ENCODE measurements around the gene NANP. TPM values are rescaled to one million over a fixed set of nuclear protein-coding genes. Genes with fewer than 3 reads are reported as not detected.
"Not testable (repeated sequence)": the region's sequence is repeated elsewhere in the genome, so short reads cannot be mapped to it uniquely, and the experiment has no call there.

NANP gene, protein sequence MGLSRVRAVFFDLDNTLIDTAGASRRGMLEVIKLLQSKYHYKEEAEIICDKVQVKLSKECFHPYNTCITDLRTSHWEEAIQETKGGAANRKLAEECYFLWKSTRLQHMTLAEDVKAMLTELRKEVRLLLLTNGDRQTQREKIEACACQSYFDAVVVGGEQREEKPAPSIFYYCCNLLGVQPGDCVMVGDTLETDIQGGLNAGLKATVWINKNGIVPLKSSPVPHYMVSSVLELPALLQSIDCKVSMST
- polyA plus RNA-seq (2014; cell fraction: cytosol; rRNA removed) = 11.9 and 12.9 TPM in 2 replicates
- 6.5 and 7.7 TPM in 2 replicates for polyA plus RNA-seq (2014; cell fraction: nucleus; rRNA removed)

DNA sequence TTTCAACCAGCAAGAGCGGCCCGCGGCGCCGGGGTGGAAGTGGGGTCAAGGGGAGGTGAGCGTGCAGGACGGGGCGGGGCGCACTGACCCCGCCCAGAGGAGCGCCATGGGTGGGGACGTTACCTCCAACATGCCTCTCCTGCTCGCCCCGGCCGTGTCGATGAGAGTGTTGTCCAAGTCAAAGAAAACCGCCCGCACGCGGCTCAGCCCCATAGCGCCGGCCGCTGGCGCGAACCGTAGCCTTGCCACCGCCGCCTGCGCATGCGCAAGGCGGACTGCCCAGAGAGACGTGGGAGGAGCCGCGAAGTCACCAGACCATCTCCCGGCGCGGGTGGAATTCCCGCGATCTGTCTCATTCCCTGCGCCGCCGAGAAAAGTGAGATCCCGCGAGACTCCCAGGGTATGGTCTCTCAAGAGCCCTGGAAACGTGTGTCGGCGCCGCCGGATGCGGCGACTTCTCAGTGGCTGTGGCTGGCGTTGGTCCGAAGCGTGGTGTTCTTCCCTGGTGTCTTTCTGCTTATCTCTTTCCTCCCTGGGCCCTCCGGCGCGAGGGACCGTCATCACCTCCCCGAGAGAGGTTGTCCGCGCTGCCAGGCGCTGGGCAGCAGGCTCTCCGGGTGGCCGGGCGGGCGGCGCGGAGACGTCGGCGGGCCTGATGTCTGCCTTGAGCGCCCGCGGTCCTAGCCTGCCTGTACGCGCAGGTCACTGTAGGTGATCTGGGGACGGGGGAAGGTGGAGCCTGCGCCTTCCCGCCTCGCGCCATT is at the start of gene NANP:
Gene NANP, minus strand, starts transcription at position 279 of the 764 bp plus-strand sequence. Its CDS starts 66 bp downstream, at position 213.
- DNase-seq (ENCODE audit: low spot score) = peak; percentile 100

DNA sequence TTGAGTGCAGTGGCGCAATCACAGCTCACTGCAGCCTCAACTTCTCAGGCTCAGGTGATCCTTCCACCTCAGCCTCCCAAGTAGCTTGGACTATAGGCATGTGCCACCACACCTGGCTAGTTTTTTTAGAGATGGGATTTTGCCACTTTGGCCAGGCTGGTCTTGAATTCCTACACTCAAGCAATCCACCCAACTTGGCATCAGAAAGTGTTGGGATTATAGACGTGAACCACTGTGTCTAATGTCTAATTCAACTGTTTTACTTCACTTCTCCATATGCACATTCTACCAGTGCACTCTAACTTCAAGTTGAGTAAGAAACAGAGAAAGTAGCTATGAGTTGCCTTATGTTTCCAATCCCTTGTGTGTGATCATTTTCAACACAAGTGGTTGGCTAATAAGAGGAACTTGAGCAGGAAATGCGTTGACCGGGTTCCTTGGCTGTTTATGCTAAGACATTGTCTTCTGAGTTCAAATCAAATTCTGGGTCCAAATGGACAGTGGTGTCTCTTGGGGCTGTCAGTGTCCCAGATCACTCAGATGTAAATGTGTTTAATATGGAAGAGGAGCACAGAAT is 48.9 kb upstream of the NANP start:
- no peak for DNase-seq (ENCODE audit: low spot score)

DNA sequence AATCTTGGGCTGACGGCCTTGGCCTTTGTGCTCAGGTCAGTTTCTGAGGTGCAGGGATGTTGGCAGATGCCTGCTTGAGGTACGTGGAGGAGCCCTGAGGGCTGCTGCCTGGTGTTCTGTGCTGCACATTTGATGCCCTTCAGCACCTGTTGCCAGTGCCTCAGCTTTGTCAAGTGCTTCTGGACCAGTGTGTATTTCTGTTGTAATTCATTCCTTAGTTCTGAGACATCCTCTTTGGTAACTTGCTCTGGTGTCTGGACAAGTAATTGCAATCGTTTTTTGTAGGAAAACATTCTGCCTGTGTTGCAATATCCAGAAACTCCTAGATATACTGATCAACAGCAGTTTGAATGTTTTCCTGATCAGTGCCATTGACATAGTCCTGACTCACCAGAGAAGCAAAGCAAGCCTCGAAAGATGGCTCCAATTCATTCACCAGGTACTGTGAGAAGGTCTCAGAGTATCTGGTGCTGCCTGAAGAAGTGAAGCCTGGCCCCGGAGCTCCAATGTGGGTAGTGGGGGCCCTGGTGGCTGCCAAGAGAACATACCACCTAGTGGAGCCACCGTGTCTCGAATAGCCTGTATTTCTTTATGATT is 46.1 kb upstream of the NANP start:
- no peak for DNase-seq (ENCODE audit: low spot score)

DNA sequence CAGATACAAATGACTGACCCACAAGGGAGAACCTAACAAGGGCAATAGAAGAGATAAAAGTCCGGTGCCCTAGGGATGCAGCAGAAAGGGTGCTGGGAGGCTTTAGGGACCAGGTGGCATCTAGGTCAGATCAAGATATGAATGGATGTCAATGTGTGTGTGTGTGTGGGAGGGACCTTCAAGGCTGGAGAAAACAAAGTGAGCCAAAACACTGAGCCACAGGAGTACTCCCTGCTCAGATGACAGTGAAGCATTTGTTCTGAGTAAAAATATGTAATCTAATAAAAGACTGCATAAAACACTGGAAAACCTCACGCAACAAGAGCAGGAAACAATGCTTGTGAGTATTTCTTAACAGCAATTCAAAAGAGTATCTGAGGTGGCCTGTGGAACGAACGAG is 44.6 kb upstream of the NANP start:
- no peak for DNase-seq (ENCODE audit: low spot score)

DNA sequence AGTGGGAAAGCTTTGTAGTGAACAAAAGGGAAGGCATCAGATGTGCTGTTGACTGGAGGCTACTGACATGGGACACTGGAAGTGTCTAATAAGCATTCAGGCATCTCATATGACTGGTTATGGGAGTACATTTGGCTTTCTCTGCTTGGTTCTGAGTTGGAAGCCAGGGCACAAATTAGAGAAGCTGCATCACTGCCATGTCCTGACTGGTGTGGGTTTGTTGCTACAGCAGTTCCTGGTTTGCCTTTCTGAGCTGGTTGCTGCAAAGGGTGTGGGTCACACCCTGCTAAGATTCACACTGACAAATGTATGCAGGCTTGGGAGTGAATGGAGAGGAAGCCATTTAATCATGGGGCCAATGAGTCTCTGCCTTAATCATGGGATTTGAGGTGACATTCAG is 36.2 kb upstream of the NANP start:
- no peak for DNase-seq (ENCODE audit: low spot score)

DNA sequence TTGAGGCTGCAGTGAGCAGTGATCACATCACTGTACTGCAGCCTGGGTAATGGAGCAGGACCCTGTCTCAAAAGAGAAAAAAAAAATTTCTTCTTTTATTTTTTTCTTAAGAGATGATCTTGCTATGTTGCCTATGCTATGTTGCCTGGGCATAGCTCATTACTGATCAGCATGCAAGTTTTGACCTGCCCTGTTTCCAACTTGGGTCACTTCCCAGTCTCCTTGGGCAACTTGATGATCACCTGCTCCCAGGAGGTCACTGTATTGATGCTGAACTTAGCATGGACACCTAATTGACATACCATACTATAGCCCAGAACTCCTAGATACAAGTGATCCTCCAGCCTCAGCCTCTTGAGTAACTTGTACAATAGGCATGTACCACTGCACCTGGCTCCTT is 30.7 kb upstream of the NANP start:
- no peak for DNase-seq (ENCODE audit: low spot score)

DNA sequence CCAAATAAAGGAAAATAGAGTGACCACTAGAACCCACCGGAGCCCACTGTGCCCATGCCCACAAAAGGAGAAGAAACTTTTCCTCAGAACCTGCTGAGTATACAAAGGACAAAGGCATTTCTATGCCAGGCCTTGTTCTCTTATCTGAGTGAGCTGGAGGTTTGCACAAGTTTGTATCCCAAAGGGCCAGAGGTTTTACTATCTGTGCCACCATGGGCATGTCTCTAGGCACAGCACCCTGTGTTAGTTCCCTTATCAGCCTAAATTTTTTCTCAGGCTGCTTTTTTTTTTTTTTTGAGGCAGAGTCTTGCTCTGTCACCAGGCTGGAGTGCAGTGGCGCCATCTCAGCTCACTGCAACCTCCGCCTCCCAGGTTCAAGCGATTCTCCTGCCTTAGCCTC is 29.1 kb upstream of the NANP start:
- DNase-seq (ENCODE audit: low spot score) = not testable (repeated sequence)

DNA sequence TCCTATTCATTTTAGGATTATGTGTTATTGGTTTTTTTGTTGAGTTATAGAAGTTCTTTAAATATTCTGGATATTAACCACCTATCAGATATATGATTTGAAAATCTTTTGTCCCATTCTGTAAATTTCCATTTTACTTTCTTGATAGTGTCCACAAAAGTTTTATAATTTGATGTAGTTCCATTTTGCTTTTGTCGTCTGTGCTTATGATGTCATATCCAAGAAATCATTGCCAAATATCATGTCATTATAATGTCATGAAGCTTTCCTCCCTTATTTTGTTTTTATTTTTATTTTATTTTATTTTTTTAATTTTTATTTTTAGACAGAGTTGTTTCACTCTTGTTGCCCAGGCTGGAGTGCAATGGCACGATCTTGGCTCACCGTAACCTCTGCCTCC is 21.0 kb upstream of the NANP start:
- DNase-seq (ENCODE audit: low spot score) = no peak

DNA sequence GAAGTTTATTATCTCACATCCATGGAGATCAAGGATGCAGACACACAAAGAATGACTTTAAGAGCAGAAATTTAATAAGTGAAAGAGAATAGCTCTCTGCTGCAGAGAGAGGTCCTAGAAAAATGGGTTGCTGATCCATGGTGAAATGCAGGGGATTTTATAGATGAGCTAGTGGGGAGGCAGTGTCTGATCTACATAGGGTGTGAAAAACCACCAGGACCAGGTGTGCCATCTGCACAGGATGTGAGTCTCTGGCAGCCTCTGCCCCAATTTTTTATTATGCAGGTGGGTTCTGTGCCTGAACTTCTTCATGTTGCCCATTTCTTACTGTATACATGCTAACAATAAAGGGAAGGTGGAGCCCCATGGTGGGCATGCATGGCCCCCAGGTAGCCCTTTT is 19.9 kb upstream of the NANP start:
- DNase-seq (ENCODE audit: low spot score) = no peak

DNA sequence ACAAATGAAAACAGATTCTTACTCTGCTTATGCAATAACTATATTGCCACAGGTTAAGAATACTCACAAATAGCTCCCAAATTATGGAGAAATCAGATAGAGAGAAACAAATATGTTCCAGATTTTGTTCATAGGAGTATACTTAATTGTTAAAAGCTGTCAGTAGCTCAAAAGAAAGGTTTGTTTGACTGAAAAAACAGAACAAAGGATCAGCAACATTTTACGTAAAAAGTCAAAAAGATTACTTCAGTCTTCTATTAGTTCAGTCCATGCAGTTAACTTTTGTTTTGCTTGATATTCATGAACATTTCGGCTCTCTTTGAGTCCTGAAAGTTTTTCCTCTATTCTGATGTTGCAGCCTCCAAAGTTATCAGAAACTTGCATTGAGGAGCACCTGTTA is 13.4 kb upstream of the NANP start:
- DNase-seq (ENCODE audit: low spot score) = no peak

DNA sequence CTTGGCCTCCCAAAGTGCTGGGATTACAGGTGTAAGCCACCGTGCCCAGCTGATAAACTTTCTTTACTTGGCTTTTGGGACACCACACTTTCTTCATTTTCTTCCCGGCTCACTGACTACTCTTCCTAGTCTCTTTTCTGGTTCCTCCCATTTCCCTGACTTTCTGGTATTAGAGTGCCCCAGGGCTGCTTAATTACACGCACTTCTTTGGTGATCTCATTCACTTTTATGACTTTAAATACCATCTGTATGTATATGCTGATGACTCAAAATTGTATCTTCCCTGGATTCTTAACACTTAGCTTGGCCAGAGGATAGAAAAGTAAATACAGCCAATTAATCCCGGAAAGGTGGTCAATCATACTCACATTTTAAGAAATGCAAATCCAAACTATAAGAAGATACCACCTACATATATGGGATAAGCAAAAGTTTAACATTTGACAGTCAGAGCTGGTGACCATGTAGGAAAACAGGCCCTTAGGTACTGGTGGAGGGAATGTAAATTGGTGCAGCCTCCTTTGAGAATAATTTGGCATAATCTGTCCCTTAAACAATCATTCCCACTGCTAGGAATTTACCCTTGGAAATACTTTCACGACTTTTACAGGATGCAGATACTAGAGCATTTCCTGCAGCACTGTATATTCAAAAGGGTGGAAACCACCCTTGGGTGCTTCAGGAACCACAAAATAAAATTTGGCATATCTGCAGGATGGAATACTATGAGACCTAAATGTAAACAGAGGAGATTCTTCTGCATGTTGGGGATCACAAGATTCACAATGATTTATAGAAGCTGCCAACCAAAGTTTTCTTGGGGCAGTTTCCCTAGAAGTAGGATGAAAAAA is 9.4 kb upstream of the NANP start:
- DNase-seq (ENCODE audit: low spot score) = no peak

DNA sequence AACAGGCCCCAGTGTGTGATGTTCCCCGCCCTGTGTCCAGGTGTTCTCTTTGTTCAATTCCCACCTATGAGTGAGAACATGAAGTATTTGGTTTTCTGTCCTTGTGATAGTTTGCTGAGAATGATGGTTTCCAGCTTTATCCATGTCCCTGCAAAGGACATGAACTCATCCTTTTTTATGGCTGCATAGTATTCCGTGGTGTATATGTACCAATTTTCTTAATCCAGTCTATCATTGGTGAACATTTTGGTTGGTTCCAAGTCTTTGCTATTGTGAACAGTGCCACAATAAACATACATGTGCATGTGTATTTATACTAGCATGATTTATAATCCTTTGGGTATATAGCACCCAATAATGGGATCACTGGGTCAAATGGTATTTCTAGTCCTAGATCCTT is 6.8 kb upstream of the NANP start:
- not testable (repeated sequence) for DNase-seq (ENCODE audit: low spot score)

DNA sequence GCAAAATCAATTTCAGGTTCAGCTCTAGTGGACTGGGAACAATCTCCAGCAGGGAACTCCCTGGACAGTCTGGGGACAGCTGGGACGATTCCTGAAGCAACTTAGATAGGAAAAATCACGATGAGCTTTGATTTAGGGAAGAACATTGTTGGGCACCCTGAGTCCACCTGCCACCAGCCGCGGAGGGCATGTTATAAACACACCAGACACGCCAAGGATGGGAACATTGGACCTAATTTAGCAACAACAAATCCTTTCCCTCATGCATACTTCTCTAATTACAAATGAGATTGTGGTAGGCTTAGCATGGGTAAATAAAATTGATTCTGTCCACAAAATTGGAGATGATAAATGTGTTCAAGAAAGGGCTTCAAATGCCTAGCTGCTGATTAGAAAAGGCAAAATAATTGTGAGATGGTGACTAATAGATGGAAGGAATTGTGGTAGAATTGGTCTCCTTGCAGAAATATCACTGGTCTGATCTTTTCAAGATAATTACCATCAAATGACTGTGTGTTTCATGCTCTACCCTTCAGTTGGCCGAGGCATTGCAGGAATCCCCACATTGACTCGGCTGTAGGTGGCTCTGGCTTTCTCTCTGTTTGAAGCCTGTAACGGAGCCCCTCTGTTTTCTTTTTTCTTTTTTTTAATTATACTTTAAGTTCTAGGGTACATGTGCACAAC is 6.1 kb upstream of the NANP start:
- DNase-seq (ENCODE audit: low spot score) = no peak

DNA sequence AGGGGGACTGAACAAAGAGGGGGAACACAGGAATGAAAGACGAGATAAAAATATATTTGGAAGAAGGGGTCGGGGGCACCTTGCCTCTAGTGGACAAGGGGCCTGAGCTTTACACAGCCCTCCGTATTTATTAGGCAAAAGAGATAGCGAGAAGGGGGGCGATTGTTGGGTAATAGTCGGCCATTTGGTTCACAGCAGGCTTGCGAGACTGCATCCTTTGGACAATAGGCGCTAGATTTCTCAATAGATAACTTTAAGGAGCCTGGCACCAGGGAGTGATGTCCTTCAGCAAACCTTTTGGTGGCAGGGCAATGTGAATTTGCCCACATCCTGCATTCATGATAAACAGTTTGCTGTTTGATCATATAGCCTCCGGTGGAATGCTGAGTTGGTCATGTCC is 3.0 kb upstream of the NANP start:
- DNase-seq (ENCODE audit: low spot score) = no peak

DNA sequence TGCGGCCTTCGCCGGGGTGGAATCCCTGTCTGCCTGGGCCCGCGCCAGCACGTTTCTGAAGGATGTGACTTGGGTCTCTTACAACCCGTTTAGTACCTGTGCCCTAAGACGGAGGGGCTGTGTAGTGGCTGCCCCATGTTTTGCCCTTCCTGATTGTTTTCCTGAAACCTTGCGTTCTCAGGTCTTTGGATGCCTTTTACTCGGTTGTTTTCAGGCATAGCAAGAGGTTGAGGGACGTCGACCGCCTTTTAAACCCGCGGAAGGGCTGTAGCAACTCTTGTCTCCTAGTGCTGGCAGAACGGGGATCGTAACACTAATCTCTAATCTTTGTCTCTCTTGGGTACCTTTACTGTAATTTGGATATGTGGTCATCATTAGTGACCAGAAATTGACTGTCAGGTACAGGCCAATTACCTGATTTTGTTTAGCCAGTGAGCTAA is 706 bp upstream of the NANP start:
- DNase-seq (ENCODE audit: low spot score) = no peak

DNA sequence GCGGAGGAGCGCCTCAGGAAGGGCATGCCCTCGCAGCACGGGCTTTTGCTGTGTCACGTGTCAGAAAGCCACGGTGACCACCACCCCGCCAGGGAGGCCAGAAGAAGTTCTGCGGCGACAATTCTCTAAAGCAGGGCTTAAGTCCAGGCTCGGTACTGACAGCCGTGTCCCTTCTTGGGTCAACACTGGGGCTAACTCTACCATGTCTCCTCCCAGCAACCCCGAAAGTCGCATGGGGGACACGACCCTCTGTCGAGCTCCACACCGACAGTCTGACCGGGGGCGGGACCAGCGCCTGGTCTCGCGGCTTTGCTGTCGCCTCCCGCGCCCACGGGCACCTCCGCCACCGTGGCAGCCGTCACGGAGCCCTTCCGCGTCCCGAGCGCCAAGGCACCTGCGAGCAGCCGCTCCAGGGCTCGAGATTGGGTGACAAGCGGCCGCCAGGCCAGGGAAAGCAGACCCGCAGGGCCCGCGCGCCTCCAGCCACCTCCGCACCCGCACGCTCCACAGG is 534 bp downstream of the NANP start:
- peak; percentile 54 for DNase-seq (ENCODE audit: low spot score)

DNA sequence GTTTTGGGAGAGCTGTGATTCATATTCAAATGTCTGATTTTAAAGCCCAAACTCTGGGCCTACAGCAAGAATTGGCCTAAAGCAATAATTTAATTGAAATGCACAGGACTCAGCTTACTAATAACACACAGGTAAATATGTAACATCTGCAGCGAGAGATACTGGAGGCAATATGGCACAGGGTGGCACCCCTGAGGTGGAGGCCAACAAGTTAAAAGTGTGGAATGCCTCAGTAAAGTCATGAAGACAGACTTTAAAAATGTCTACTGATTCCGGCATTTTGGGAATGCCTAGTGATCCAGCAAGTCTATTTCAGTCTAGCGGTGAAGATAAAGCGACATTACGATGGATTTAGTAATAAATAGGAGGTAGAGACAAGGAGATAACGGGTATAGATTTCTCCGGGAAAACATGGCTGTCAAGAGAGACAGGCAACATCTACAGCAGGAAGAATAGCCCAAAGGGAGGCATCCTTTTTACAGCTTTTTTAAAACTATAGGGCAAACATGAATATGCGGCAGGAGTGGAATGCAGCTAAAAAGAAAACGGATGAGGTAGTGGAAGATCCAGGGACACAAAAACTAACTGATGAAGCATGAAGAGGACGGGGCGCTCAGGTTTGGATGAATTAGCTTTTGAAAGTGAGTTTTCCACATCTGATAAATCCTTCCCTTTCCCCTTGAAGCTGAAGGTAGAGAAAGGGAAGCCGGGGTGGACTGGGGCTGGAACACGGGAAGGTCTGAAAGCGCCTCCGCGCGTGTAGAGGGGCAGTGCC is 1.2 kb downstream of the NANP start:
- no peak for DNase-seq (ENCODE audit: low spot score)

DNA sequence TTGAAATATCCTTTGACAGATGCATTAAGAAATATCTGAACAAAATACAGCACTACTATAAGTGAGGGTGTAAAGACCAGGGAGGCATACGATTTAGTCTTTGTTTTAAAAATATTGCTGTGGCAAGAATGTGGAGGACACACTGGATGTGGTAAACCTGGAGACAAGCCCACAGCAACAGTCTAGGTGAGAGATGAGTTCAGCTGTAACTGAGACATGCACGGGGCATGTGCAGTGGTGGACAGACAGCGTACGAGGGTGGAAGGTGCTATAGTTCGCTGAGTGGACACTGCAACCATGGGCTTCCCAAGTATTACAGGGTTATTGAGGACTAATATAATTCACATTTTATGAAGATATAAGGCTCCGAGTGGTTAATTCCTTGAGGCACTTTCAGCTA is 1.8 kb downstream of the NANP start:
- DNase-seq (ENCODE audit: low spot score) = no peak

DNA sequence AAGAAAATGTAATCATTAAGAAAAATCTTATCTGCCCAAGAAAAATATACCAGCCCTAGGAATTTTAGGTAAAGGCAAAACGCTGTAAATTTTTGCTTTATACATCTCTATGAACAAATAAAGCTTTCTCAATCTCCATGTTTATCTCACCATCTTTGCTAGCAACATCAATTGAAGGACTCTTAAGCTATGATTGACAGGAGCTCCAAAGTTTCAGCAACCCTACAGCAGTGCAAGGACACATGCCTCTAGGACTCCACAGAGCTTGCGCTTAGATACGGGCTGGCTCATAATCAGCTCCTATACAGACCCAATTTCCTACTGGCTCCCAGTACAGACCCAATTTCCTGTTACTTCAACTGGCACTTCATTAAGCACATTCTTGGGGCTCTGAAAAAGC is 4.3 kb downstream of the NANP start:
- DNase-seq (ENCODE audit: low spot score) = no peak

DNA sequence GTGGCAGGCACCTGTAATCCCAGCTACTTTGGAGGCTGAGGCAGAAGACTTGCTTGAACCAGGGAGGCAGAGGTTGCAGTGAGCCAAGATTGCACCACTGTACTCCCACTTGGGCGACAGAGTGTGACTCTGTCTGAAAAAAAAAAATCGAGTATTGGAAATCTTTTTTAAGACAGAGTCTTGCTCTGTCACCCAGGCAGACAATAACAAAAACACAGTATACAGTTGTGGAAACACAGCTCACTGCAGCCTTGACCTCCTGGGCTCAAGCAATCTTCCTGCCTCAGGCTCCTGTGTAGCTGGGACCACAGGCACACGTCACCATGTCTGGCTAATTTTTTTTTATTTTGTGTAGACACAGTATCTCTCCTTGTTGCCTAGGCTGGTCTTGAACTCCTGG is 15.0 kb downstream of the NANP start:
- DNase-seq (ENCODE audit: low spot score) = no peak

Measured in SK-N-DZ (cell line).